ENCODE measurements around the gene C4orf36.

The C4orf36 gene

DNA sequence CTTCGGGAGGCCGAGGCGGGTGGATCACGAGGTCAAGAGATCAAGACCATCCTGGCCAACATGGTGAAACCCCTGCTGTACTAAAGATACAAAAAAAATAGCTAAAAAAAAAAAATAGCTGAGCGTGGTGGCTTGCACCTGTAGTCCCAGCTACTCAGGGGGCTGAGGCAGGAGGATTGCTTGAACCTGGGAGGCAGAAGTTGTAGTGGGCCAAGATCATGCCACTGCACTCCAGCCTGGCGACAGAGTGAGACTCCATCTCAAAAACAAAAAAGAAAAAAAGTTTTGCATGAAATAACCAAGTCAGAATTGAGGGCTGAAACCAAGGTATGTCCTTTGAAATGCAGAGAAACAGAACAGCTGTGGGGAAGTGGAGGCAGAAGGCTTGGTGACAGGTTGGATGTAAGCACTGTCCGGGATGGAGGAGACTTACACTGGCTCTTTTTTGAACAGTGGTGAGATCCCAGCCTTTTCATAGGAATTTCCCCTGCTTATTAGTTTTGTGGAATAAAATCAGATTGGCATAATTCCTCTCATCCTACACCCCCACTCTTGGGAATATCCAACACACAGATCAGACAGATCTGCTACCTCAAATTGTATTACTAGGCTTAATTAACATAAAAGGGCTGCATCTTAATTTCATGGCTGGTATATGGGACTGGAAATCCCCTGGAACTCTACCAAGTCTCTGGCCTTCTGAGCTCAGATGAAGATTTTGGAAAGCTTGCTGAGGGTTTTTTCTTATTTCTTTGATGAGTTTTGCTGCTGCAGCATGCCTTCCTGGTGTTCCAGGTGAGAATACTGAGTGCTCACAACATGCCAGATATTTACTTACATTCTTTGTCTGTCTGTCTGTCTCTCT lies 18.8 kb upstream of the C4orf36 start:
- Histone ChIP-seq H3K27me3 (ENCODE audit: control insufficient read depth, insufficient read depth, low read length) (no peaks in the 10 kb centered on the region), H3K4me3 (ENCODE audit: low read depth, low read length) (no peak overlapping the region), H3K9ac (ENCODE audit: low read depth, low read length) (no peak overlapping the region), H3K4me1 (ENCODE audit: control insufficient read depth, insufficient read depth, low read length) (peaks cover 5% of the 10 kb centered on the region; the same call in 1 of the 2 replicates), H3K9me3 (ENCODE audit: control insufficient read depth, insufficient read depth, low read length) (no peaks in the 10 kb centered on the region), H3K27ac (ENCODE audit: low read depth, low read length) (no peak overlapping the region), H3K36me3 (ENCODE audit: control insufficient read depth, insufficient read depth, low read length) (no peaks in the 10 kb centered on the region)

DNA sequence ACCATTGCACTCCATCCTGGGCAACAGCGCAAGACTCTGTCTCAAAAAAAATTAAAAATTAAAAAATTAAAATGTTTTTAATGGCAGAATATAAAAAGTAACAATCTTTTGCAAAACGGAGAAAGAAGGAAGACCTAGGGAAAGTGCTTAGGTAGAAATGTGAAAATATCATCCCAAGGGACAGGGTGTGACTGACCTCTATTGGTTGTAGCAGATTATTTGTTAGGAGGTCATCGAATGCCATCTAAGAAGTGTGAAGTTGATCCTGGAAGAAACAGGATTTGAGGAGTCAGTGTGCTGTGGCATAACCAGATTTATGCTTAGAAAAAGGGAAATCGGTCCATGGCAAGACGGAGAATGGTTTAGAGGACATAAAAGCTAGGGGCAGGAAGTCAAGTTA lies 18.1 kb upstream of the C4orf36 start:
- Histone ChIP-seq H3K36me3 (ENCODE audit: control insufficient read depth, insufficient read depth, low read length) (no peaks in the 10 kb centered on the region), H3K9me3 (ENCODE audit: control insufficient read depth, insufficient read depth, low read length) (no peaks in the 10 kb centered on the region), H3K4me3 (ENCODE audit: low read depth, low read length) (no peak overlapping the region), H3K27ac (ENCODE audit: low read depth, low read length) (no peak overlapping the region), H3K27me3 (ENCODE audit: control insufficient read depth, insufficient read depth, low read length) (no peaks in the 10 kb centered on the region), H3K9ac (ENCODE audit: low read depth, low read length) (no peak overlapping the region), H3K4me1 (ENCODE audit: control insufficient read depth, insufficient read depth, low read length) (peaks cover 5% of the 10 kb centered on the region; the same call in 1 of the 2 replicates)

DNA sequence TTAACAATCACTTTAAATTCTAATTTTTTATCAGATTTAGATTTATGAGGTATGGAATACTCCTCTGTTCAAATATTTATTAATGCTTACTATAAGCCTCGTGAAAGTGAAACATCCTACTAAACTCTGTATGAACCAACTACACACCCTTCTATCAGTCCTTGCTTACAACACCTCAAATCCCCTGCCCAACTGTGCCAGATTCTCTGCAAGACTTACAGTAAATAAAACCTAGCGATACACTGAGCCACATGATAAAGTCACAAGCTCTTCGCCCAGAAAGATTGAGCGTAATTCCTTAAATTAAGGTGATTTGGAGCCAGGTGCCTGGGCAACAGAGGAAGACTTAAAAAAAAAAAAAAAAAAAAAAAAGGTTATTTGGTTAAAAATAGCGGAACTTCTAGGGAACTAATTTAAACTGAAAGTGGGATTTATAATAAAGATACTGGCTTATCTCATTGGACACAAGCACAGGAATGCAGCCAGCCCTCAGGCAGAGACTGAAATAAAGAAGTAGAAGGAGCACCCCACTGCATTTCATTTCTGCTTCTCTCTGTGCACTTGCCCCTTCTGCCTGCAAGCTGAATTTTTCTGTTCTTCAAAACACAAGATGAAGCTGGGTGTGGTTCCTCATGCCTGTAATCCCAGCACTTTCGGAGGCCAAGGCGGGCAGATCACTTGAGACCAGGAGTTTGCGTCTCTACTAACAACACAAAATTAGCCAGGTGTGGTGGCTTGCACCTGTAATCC lies 17.5 kb upstream of the C4orf36 start:
- Histone ChIP-seq H3K27me3 (ENCODE audit: control insufficient read depth, insufficient read depth, low read length) (peaks cover 1% of the 10 kb centered on the region; the same call in 1 of the 2 replicates), H3K27ac (ENCODE audit: low read depth, low read length) (no peak overlapping the region), H3K36me3 (ENCODE audit: control insufficient read depth, insufficient read depth, low read length) (no peaks in the 10 kb centered on the region), H3K4me1 (ENCODE audit: control insufficient read depth, insufficient read depth, low read length) (peaks cover 5% of the 10 kb centered on the region; the same call in 1 of the 2 replicates), H3K4me3 (ENCODE audit: low read depth, low read length) (no peak overlapping the region), H3K9me3 (ENCODE audit: control insufficient read depth, insufficient read depth, low read length) (no peaks in the 10 kb centered on the region), H3K9ac (ENCODE audit: low read depth, low read length) (no peak overlapping the region)

DNA sequence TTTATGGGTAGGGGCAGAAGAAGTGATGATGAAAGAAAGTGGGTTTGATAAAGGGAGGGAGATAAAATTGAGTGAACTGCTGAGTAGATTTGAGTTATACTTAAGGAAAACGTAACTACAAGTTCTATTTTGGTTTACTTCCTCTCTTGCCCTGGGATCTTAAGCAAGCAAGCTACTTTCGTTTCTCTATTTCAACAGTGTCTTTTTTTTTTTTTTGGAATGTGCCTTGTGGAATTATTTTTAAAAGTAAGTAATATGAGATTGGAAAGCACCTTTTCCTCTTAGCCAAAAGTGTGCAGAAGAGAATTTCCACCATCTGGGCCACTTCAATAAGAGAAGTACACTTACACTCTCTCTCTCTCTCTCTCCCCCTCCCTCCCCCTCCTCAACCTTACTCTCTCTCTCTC lies 16.0 kb upstream of the C4orf36 start:
- no peak overlapping the region for H3K4me3 ChIP-seq (ENCODE audit: low read depth, low read length)
- no peak overlapping the region for H3K27ac ChIP-seq (ENCODE audit: low read depth, low read length)
- no peaks in the 10 kb centered on the region for H3K9me3 ChIP-seq (ENCODE audit: control insufficient read depth, insufficient read depth, low read length)
- peaks cover 8% of the 10 kb centered on the region; the same call in 1 of the 2 replicates for H3K27me3 ChIP-seq (ENCODE audit: control insufficient read depth, insufficient read depth, low read length)
- peaks cover 5% of the 10 kb centered on the region; the same call in 1 of the 2 replicates for H3K4me1 ChIP-seq (ENCODE audit: control insufficient read depth, insufficient read depth, low read length)
- no peak overlapping the region for H3K9ac ChIP-seq (ENCODE audit: low read depth, low read length)
- H3K36me3 ChIP-seq (ENCODE audit: control insufficient read depth, insufficient read depth, low read length), result no peaks in the 10 kb centered on the region

DNA sequence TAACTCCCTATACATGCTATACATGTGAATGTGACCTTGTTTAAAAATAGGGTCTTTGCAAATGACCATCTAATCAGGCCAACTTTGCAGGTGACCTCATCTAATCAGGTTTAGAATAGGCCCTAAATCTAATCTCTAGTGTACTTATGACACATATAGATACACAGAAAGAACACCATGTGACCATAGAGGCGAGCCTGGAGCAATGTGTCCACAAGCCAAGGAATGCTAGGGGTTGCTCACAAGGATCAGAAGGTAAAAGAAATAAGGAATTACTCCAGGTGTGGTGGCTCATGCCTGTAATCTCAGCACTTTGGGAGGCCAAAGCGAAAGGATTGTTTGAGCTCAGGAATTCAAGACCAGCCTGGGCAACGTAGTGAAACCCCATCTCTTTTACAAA lies 9.6 kb upstream of the C4orf36 start:
- Histone ChIP-seq H3K9me3 (ENCODE audit: control insufficient read depth, insufficient read depth, low read length) (no peaks in the 10 kb centered on the region), H3K27me3 (ENCODE audit: control insufficient read depth, insufficient read depth, low read length) (peaks cover 9% of the 10 kb centered on the region; the same call in 1 of the 2 replicates), H3K9ac (ENCODE audit: low read depth, low read length) (no peak overlapping the region), H3K36me3 (ENCODE audit: control insufficient read depth, insufficient read depth, low read length) (no peaks in the 10 kb centered on the region), H3K27ac (ENCODE audit: low read depth, low read length) (no peak overlapping the region), H3K4me1 (ENCODE audit: control insufficient read depth, insufficient read depth, low read length) (no peaks in the 10 kb centered on the region), H3K4me3 (ENCODE audit: low read depth, low read length) (no peak overlapping the region)

DNA sequence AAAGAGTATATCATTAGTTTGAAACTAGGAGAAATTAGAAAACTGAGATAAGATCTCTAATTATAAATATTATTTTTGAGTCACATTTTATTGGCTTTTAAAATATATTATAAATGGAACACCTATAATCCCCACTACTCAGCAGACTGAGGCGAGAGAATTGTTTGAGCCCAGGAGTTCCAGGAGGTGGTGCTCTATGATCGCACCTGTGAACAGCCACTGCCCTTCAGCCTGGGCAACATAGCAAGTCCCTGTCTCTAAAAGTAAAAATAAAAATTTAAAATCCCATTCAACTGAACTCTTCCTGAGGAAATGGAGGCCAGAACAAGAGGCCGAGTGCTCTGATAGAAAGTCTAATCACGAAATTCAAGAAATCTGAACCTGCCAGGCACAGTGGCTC lies 6.3 kb upstream of the C4orf36 start:
- Histone ChIP-seq H3K4me3 (ENCODE audit: low read depth, low read length) (no peak overlapping the region), H3K27ac (ENCODE audit: low read depth, low read length) (no peak overlapping the region), H3K36me3 (ENCODE audit: control insufficient read depth, insufficient read depth, low read length) (no peaks in the 10 kb centered on the region), H3K9ac (ENCODE audit: low read depth, low read length) (no peak overlapping the region), H3K27me3 (ENCODE audit: control insufficient read depth, insufficient read depth, low read length) (peaks cover 4% of the 10 kb centered on the region; the same call in 1 of the 2 replicates), H3K4me1 (ENCODE audit: control insufficient read depth, insufficient read depth, low read length) (no peaks in the 10 kb centered on the region), H3K9me3 (ENCODE audit: control insufficient read depth, insufficient read depth, low read length) (no peaks in the 10 kb centered on the region)

DNA sequence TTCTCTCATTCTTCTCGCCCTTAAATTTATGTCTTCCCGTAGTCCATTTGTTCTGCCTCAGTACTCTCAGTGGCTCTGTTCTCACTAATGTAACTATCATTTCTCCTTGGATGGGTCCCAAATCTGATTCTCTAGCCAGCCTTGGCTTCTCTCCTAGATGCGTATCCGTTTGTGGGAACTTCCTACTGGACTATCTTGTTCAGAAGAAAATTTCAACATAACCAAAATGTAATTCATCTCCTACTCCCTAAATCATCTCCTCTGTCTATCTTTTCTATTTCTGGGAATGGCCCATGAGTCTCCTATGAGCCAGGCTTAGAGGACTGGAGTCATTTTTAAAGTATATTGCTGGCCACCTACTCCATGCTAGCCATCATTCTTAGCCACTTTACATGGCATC lies 4.4 kb upstream of the C4orf36 start:
- Histone ChIP-seq H3K27ac (ENCODE audit: low read depth, low read length) (no peak overlapping the region), H3K4me3 (ENCODE audit: low read depth, low read length) (no peak overlapping the region)

DNA sequence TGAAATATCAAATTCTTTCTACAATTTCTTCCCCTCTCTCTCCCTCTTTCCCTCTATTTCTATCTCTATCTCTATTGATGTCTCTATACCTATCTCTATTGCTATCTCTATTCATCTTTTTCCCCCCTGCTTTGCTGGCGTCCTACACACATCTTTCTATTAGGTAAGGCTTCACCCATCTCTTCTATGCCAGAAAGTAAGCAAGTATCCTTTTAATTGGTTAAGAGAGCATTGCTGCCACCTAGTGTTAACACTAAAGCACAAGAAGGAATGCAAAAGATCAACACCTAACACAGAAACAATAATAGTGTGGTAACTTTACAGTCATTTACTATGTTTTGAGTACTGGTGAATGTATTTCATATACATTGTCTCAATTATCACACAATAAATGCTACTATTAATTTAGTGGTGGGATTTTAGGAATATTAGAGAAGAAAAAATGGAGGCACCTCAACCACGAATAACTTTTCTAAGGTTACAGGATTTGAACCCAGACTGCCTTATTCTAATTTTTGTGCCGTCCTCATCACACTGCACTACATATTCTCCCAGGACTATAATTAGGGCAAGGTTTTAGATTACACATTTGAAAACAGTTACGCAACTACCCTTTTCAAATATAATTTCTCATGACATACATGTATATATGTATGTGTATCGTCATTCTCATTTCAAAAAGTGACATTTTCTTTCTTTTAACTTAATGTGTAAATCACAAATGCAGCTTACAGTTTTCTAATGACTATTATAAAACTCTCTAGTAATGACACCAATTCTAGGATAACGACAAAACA lies 3.7 kb upstream of the C4orf36 start:
- no peak overlapping the region for H3K27ac ChIP-seq (ENCODE audit: low read depth, low read length)
- no peak overlapping the region for H3K9ac ChIP-seq (ENCODE audit: low read depth, low read length)
- H3K27me3 ChIP-seq (ENCODE audit: control insufficient read depth, insufficient read depth, low read length), result peaks cover 14% of the 10 kb centered on the region
- no peak overlapping the region for H3K4me3 ChIP-seq (ENCODE audit: low read depth, low read length)
- H3K9me3 ChIP-seq (ENCODE audit: control insufficient read depth, insufficient read depth, low read length), result no peaks in the 10 kb centered on the region
- H3K36me3 ChIP-seq (ENCODE audit: control insufficient read depth, insufficient read depth, low read length), result no peaks in the 10 kb centered on the region
- H3K4me1 ChIP-seq (ENCODE audit: control insufficient read depth, insufficient read depth, low read length), result peaks cover 13% of the 10 kb centered on the region

More for the DNA sequence above, 4.4 kb upstream of the C4orf36 start:
- Histone ChIP-seq H3K36me3 (ENCODE audit: control insufficient read depth, insufficient read depth, low read length) (no peaks in the 10 kb centered on the region), H3K4me1 (ENCODE audit: control insufficient read depth, insufficient read depth, low read length) (peaks cover 6% of the 10 kb centered on the region), H3K9ac (ENCODE audit: low read depth, low read length) (no peak overlapping the region), H3K27me3 (ENCODE audit: control insufficient read depth, insufficient read depth, low read length) (peaks cover 11% of the 10 kb centered on the region), H3K9me3 (ENCODE audit: control insufficient read depth, insufficient read depth, low read length) (no peaks in the 10 kb centered on the region)

DNA sequence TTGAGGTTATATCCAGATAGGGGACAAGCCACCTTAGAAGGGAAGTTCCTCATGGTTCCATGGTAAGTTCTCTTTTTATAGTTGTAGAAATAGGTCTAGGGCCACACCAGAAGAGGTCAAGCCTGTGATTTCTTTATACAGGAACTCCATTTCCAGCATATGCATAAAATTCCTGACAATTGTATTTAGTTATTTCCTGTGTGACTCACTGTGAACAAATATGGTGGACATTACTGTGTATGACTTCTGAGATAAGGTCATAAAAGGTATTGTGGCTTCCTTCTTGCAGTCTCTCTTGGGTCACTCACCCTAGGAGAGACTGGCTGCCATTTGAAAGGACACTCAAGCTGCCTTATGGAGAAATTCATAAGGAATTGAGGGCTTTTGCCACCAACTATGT lies 2.2 kb upstream of the C4orf36 start:
- no peak overlapping the region for H3K27ac ChIP-seq (ENCODE audit: low read depth, low read length)

DNA sequence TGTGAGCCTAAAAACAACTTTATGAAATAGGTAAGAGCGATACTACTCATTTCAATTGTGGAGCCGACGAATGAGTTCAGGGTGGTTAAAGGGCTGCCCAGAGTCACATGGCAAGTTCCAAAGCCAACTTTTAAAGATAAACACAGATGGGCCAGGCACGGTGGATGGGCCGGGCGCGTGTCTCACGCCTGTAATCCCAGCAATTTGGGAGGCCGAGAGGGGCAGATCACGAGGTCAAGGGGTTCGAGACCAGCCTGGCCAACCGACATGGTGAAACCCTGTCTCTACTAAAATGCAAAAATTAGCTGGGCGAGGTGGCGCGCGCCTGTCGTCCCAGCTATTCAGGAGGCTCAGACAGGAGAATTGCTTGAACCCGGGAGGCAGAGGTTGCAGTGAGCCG lies 914 bp upstream of the C4orf36 start:
- H3K9ac ChIP-seq (ENCODE audit: low read depth, low read length), result no peak overlapping the region
- no peaks in the 10 kb centered on the region for H3K36me3 ChIP-seq (ENCODE audit: control insufficient read depth, insufficient read depth, low read length)
- H3K9me3 ChIP-seq (ENCODE audit: control insufficient read depth, insufficient read depth, low read length), result no peaks in the 10 kb centered on the region
- H3K27ac ChIP-seq (ENCODE audit: low read depth, low read length), result no peak overlapping the region
- peaks cover 14% of the 10 kb centered on the region for H3K27me3 ChIP-seq (ENCODE audit: control insufficient read depth, insufficient read depth, low read length)
- no peak overlapping the region; the same call in 1 of the 2 replicates for H3K4me3 ChIP-seq (ENCODE audit: low read depth, low read length)
- H3K4me1 ChIP-seq (ENCODE audit: control insufficient read depth, insufficient read depth, low read length), result peaks cover 17% of the 10 kb centered on the region

More for the DNA sequence above, 2.2 kb upstream of the C4orf36 start:
- Histone ChIP-seq H3K27me3 (ENCODE audit: control insufficient read depth, insufficient read depth, low read length) (peaks cover 14% of the 10 kb centered on the region), H3K9ac (ENCODE audit: low read depth, low read length) (no peak overlapping the region), H3K36me3 (ENCODE audit: control insufficient read depth, insufficient read depth, low read length) (no peaks in the 10 kb centered on the region), H3K4me1 (ENCODE audit: control insufficient read depth, insufficient read depth, low read length) (peaks cover 17% of the 10 kb centered on the region), H3K4me3 (ENCODE audit: low read depth, low read length) (no peak overlapping the region), H3K9me3 (ENCODE audit: control insufficient read depth, insufficient read depth, low read length) (no peaks in the 10 kb centered on the region)

Measured in HUES48 (cell line).